Fibroblast of the conjunctiva (primary cell): ENCODE measurements around the gene BBX.

ENCODE experiments used
- DNase-seq: peaks from one replicate; pipeline ENCODE4 v3.0.0-alpha.2; 2010; ENCODE audit warnings: low read depth

Gene BBX

DNA sequence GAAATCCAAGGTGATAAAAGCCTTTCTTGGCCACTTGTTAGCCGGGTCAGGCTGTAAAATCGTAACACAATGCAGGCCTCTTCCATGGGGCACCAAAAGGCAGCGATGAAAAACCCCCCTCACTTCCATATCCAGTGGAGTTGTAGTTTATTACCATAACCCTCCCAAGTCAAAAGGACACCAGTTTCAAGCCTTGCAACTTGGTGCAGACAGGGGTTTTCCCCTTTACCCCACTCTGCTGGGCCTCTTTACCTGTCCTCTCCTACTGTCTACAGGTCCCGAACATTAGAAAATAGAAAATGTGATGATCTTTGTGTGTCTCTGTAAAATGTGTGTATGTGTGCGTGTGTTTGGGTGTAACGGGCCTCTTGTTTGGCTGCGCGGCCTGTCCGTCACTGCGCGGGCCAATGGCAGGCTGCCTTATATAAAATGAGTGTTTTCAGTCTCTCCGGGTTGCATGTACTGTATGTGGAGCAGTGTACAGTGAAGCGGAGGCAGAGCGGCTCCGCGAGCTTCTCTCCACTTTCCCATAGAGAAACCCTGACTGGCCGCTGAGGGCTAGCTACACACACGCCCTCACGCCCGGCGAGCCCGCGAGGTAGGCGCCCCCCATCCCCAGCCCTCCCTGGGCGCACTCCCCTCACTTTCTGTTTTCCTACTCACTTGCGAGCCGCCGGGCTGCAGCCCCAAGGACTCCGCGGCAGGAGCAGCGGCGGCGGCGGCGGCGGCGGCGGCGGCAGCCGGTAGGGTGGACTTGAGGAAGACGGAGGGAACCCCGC is at the start of gene BBX:
BBX (plus strand) TSS at position 453 of the 779 bp plus-strand sequence. CDS start 187,499 bp downstream, outside the sequence.
- DNase-seq = peak; percentile 92

DNA sequence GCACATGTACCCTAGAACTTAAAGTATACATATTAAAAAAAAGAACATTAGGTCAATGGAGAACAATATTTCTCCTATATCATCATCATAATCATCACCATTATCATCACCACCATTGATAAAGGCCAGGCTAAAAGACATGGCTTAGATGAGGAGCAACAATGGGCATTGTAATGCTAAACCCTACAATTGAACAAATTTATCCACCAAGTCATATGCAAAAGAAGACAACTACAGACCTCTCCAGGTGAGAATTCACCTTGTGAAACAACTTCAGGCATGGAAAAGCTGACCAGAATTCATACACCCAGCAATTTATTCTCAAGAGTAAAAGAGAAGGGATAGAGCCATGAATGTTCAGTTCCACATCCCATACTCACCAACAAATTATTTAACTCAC is 46.3 kb upstream of the BBX start:
- no peak for DNase-seq

DNA sequence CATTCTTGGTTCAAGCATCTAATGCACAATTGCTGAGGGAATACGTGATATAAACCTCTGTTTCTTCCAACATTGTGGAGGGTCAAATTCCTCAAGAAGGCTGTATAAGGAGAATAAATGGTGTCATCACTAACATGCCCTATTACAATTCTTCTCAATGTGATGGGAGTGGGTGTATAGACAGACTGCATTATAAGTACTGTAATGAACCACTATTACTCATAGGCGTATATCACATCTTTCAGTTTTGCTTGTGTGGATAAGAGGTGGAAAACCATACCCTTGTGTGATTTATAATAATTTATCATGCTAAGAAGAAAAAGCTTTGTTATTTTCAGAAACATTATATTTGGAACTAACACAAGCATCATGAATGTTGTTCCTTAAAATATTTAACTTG is 35.3 kb upstream of the BBX start:
- no peak for DNase-seq

DNA sequence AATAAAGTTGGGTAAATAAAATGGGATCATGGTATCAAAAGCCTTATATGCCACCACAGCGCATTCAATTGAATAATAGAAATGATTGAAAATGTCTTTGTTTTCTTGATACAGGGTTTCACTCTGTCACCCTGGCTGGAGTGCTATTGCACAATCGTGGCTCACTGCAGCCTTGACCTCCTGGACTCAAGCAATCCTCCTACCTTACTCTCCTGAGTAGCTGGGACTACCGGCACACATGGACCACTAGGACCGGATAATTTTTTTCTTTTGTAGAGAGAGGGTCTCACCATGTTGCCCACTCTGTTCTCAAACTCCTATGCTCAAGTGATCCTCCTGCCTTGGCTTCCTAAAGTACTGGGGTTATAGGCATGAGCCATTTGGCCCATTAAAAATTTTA is 33.8 kb upstream of the BBX start:
- DNase-seq = no peak

DNA sequence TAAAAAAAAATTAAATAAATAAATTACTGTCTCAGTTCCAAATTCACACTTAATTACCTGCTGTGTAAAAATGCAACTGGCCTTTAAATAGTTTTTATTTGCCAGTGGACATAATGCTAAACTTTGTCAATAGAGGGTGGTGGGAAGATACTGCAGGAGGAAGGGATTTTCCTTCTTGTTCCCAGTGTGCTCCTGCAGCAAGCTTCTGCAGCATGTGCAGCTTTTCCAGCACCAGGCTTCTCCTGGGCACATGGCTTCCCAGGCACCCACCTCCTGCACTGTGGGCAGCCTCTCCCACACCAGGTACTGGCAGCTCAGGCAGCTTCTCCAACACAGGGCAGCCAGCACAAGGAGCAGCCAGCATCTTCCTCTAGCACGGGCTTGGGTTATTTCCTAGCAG is 29.6 kb upstream of the BBX start:
- no peak for DNase-seq

DNA sequence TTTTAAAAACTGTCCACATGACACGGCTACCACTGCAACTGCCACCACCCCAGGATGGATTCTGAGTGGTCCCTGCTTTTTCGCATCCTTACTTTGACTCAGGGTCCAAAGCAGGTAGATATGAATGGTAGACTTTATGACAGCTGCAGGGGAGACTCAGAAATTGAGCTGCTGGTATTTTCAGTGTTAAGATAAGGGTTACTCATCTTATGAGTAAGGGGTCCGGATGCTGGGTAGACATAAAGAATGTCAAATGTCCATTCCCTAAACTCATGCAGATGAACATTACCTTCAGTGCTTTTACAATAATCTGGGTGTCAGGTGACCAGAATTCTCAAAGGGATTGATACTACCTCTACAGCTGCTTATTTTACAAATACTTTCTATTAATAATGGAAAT is 25.9 kb upstream of the BBX start:
- DNase-seq = no peak

DNA sequence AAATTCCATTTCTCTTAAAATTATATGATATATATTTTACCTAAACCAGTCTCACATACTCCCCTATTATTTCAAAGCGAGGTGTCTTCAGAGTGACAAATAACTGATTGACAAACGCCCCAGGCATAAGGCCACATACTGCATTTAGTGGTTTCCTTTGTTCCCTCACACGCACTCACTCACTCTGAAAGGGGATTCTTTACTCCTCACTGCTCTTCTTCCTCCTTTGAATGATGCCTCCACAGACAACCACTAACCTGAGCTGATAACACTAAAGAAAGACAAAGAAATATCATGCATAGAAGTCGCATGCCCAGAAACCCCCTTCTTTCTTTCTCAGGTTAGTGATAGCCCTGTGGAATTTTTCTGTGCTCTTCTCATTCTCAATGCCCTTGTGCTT is 24.1 kb upstream of the BBX start:
- no peak for DNase-seq

DNA sequence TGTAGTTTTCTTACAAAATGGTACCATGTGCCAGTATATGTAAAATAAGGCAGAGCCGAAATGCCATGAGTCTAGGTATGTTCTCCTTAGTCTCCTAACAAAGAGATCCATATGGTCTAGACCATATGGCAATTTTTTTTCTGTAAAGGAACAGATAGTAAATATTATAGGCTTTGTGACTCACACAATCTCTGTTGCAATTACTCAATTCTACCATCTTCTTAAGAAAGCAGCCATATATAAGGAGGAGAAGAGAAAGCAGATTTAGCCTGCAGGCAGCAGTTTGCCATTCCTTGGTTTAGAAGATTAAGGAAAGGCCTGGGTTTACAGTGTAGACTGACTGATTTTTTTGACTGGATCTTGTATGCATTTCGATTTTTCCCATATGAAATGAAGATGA is 16.3 kb upstream of the BBX start:
- DNase-seq = no peak

DNA sequence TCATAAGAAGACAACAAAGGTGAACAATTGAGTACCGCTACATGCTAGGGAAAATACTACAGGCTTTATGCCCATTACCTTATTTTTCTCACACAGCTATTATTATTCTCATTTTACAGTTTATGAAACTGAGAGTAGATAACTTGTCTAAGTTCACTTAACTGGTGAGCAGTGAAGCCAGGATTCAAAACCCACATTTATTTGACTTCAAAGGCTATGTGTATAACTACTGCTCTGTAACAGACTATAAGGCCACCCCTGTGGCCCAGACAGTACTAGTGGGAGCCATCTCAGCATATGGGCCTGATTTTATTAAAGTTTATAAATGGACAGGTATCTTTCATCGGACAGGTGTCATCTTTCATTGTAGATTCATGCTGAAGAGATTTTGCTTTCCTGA is 14.4 kb upstream of the BBX start:
- DNase-seq = no peak

DNA sequence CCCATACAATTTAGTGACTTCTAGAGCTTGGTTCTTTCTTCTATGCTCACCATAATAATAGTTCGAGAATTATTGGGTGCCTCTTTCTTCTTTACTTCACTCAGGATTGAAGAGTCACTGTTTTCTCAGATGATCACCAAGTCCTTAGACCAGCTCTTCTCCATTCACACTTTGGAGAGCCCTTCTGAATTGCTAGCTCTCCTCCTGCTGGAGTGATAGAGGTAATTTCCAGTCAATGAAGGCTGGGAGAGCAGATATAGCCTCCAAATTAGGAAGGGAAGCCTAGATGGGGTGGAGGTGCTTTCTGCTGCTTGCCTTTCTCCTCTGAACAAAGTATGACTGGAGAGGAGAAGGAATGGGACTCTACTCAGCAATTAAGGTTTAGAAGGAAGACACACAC is 10.7 kb upstream of the BBX start:
- DNase-seq = no peak

DNA sequence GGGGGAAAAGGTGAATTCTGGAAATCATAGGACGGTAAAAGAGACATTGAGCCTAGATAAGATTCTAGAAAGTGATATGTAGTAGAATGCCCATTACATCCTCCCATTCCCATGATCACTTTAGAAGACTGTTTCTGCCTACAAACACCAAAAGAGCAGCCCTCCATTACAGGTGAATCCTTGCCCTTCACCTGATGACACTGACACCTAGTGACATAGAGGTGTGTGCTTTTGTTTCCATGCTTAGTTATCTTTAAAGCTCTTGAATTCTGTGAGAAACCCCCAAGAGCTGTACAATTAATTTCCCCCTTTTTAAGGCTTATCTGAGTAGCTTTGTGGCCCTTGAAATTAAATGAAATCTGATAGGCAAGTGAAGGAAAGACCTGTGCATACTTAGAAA is 8.3 kb upstream of the BBX start:
- DNase-seq = no peak

DNA sequence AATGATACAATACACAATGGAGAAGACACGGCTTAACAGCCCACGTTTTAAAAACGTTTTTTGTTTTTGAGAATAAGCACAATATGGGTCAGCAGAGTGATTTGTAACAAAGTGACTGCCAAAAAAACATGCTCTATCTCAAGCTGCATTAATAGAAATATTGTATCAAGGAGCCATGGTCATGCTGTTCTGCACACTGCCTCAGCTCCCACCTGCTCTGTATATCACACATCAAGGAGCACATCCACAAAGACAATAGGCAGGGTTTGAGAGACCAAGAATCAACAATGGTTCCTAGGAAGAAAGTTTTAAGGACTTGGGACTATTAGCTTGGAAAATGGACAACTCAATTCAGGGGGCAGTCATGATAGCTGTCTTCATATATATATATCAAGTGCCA is 6.3 kb upstream of the BBX start:
- no peak for DNase-seq

DNA sequence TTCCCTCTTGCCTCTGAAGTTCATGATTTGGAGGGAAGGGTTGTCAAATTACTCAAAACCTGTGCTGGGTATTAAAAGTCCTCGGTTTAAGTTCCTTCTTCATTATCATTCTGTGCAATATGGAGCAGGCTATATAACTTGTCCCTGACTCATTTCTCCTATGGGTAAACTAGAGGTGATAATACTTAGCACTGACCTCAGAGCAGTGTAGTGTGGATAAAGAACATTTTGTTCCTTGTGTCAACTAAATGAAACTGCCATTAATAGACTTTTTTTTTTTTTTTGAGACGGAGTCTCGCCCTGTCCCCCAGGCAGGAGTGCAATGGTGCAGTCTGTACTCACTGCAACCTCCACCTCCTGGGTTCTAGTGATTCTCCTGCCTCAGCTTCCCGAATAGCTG is 2.2 kb upstream of the BBX start:
- no peak for DNase-seq

DNA sequence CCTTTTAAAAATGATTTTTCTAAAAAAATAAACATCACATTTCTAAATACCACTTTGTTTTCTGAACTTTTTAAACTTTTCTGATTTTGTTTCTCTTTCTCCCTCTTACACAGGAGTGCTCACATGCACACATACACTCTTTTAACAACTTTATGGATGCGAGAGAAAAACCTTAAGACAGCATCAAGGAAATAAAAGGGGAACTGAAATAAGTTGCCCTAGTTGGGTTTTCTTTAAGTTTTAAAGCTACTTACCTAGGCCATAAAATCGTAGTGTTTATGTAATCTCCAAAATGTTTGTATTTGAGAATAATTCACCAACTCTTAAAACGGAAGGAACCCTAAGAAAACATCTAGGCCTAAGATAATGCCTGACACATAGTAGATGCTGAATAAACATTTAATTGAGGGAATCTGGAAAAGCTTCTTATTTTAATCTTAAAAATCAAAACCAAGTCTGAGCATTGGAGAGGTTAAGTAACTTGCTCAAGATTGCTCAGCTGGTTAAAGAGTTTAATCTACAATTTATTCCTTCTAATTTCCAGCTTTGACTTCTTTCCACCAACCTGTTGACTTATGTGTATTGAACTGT is 1.2 kb upstream of the BBX start:
- DNase-seq = no peak

DNA sequence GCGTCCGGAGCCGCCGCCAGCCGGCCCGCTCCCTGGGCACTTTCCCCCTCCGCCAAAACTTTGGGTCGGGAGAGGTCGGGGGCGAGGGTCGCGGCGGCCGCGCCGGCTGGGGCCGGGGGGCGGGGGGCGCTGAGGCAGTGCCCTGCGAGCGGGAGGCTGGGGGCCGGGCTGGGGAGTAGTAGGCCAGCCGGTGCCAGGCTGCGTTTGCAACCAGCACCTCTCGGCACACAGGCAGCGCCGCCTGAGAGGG is 452 bp downstream of the BBX start:
- DNase-seq = no peak

DNA sequence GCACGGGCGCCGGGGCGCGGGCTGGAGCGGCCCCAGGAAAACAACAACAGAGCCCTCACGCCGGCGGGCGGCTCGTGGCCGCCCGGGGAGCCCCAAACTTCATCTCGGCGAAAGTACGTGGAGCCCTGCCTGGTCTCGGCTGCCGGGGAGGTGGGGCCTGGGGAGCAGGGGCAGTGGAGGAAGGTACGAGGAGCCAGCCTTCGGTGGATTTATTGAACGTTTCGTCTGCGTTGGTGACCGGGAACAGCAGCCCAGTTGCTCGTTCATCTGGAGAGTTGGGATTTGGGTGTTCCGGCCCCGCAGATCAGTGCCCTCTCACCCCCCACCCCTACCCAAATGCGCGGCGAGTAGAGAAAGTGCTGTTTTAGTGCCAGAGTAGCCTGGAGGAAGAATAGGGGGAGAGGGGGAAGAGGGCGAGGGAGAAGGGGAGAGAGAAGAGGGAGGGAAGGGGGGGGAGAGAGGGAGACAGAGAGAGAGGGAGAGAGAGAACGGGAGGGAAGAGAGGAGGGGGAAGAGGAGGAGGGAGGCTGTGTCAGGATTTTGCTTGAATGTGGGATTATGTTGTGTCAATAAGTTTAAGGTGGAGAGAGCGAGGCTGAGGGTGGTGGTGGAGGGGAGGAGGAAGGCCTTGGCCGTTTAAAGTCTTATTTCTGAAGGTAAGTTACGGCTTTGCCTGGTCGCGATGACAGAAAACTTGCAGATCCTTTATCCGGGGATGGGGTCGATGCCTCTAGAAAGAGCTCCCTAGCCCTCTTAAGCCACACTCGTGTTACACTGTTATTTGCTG is 970 bp downstream of the BBX start:
- DNase-seq = peak; percentile 44

DNA sequence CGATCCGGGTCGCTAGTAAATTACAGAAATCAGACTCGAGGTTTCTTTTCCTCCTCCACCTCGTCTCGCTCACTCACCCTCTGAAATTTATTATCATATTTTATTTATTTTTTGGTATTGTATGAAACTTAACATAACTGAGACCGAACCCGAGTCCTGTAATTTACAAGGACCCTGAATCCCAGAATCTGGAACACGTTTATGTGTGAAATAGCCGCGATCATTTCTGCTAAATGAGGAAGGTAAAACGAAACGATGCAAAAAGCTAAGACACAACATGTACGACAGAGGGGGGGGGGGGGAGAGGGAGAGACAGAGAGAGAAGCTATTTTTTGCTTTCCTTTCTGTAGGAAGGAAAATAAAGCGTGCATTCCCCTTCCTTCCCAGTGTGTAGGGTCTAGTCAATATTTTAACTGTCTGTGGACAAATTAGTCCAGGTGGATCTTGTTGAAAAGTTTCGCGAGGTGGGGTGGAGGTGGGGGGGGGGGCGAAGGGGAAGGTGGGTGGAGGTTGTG is 1.6 kb downstream of the BBX start:
- DNase-seq = no peak

DNA sequence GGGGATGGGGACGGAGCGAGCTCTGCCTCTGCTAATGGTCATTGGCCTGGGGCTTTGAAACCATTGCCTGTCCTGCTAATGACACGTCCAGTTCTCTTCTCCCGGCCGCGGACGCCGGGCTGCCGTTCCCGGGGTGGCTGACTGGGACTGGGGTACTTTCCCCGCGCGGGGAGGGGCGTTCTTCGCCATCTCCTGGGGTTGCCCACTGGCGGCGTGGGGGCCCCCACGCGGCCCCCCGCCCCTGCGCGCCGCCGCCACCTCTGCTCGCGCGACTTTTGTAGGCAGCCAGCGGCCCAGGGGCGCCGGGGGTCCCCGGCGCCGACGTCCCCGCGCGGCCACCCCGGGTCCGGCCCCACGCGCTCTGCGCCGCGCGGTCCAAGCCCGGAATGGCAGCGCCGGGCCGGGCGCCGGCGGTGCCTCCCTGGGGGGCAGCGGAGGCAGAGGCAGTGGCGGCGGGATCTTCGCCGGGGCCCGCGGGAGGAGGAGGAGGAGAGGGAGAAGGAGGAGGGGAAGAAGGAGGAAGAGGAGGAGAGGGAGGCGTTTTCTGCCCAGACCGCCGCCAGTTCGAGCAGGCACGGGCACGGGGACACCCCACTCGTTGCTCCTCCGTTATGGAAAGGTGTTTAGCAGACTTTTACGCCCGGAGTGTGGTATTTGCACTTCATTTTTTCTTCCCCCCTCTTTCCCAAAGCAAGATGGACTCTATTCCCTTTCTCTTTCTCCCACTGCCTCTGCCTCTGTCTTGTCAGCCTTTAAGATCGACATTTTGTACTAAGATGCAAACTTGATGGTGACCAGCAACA is 2.3 kb downstream of the BBX start:
- no peak for DNase-seq

DNA sequence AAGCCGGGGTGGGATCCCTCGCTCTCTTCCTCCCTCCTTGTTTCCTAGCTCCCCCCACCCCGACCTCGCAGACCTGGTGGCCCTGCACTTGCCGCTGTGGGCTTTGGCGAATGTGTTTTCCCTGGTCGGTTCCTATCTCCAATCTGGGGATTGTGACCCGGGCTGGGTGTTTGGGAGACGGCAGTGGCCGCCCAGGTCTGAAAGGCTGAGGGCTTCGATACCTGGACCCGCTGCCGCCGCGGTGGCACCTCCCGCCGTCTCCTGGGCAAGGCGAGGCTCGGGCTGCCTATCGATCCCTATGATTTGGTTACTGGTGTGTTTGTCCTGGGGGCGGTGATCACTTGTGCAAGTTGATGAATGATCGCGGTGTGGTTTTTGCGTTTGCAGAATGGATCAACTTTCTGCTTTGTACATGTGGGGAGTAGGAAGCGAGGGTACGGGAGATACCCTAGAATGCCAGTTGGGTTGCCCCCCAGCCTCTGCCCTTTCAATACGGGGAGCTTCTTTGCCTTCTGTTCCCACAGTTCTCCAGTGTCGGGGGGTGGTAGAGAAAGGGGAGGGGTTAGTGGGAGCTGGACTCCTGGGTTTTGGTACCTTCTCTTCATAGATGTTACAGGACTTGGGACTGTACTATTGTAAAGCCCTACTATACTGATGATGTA is 3.0 kb downstream of the BBX start:
- no peak for DNase-seq

DNA sequence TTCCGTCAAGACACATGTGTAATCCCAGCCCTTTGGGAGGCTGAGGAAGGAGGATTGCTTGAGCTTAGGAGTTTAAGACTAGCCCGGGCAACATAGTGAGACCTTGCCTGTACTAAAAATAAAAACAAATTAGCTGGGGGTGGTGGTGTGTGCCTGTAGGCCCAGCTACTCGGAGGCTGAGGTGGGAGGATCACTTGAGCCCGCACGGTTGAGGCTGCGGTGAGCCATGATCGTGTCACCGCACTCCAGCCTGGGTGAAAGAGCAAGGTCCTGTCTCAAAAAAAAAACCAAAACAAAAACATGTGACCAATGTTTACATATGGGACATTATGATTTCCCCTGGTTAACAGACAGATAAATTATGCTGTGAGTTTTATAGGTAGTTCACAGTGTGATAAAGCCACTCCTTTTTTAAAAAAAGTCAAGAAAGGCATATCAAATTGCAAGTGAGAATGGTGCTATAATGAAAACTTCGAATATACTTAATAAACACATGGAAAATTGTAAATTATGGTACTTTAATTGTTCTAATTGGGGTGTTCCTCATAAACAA is 9.2 kb downstream of the BBX start:
- no peak for DNase-seq

DNA sequence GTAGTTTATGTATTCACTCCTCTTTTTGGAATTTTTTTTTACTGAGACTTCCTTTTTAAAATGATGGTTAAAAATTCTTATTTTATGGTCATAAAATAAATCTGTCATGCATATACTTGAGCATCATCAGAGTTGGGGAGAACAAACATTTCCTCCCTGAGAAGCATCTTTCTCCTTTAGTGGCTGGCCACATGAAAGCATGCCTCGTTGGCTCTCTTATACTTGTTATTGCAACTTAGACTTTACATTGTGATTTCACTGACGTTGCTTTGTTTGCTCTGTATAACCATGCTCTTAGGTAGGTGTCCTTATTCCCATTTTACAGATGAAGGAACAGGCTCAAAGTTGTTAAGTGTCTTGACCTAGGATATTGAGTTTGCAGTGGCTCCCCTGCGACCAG is 18.1 kb downstream of the BBX start:
- DNase-seq = no peak

DNA sequence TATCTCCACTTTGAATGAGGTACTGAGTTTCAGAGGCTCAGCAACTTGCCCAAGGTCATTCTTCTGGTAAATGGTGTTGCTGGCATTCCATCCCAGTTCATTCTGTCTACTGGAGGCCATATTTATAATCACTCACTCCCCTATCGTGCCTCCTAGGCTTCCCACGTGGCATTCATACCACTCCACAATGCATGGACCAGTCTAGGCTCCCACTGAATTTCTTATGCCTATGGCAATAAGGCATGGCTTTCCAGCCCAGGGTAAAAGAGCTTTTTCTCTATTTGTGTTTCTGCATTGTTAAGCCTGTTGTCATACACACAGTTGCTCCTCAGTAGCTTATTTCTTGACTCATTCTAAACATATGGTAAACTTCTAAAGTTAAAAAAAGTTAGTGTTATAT is 19.9 kb downstream of the BBX start:
- no peak for DNase-seq
